ENCODE results near the gene CSRNP3.

Gene CSRNP3

DNA sequence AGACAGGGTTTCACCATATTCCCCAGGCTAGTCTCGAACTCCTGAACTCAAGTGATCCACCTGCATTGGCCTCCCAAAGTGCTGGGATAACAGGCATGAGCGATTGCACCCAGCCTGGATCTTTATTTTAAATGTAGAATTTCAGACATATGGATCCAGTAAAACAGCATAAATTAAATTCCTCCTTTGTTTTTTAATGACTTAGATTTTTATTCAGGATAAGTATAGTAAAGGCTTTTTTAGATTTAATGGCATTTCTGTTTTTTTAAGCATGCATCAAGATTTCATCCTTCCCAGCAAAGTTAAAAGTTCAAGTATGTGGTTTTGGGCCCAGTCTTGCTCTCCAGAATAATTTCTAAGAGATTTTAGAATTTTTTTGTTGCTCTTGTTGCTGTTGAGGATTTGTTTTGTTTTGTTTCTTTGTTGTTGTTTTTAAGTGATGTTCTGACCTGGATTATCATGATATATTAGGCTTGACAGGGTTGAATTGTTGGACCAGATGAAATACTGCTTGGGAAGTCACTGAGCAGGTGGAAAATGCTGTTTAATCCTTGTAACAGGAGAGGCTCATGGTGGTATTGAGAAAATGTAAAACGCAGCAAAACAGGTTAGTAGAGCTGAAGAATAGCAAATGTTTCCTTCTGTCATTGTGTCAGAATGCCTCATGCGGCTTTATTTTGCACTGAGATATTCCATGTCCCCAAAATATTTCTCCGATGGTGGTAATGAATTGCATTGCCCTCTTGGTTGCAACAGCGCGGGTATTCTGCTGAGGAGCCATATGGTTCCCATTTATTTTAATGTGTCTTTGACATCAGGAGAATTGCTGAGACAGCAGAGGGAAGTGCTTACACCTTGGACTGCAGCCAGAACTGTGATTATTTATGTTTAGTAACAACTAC lies 176.7 kb downstream of the CSRNP3 start:
- Mint-ChIP-seq H3K27me3 (ENCODE audit: low read depth, poor library complexity) (no peaks in the 10 kb centered on the region), H3K4me3 (peak overlapping the region; percentile 10), H3K4me1 (peaks cover 57% of the 10 kb centered on the region), H3K9me3 (peaks cover 36% of the 10 kb centered on the region), H3K27ac (peak overlapping the region; percentile 96), H3K36me3 (ENCODE audit: low read depth) (peaks cover 55% of the 10 kb centered on the region)
- TF ChIP-seq, protein P1, sequence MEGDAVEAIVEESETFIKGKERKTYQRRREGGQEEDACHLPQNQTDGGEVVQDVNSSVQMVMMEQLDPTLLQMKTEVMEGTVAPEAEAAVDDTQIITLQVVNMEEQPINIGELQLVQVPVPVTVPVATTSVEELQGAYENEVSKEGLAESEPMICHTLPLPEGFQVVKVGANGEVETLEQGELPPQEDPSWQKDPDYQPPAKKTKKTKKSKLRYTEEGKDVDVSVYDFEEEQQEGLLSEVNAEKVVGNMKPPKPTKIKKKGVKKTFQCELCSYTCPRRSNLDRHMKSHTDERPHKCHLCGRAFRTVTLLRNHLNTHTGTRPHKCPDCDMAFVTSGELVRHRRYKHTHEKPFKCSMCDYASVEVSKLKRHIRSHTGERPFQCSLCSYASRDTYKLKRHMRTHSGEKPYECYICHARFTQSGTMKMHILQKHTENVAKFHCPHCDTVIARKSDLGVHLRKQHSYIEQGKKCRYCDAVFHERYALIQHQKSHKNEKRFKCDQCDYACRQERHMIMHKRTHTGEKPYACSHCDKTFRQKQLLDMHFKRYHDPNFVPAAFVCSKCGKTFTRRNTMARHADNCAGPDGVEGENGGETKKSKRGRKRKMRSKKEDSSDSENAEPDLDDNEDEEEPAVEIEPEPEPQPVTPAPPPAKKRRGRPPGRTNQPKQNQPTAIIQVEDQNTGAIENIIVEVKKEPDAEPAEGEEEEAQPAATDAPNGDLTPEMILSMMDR (IDR thresholded peaks at IDR 0.05): no peak
- peak; percentile 24 for DNase-seq

DNA sequence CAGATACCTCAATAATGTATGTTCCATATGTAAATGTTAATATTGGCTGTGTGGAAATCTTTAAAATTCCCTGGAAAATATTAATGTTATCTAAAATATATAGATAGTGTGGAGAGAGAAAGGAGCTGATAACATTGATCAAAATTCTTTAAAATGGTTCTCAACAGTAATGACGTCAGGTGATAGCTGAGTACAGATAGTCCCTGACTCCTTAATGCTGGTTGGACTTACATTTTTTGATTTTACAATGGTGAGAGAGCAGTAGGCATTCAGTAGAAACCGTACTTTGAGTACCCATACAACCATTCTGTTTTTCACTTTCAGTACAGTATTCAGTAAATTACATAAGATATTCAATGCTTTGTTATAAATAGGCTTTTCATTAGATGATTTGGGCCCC lies 177.9 kb downstream of the CSRNP3 start:
- H3K4me3 Mint-ChIP-seq: peak overlapping the region; percentile 45
- peaks cover 48% of the 10 kb centered on the region for H3K4me1 Mint-ChIP-seq
- DNase-seq: no peak
- H3K27me3 Mint-ChIP-seq (ENCODE audit: low read depth, poor library complexity): no peaks in the 10 kb centered on the region
- TF ChIP-seq, protein P1 (IDR thresholded peaks at IDR 0.05): no peak
- peaks cover 53% of the 10 kb centered on the region for H3K36me3 Mint-ChIP-seq (ENCODE audit: low read depth)
- peak overlapping the region; percentile 90 for H3K27ac Mint-ChIP-seq
- H3K9me3 Mint-ChIP-seq: peaks cover 30% of the 10 kb centered on the region

DNA sequence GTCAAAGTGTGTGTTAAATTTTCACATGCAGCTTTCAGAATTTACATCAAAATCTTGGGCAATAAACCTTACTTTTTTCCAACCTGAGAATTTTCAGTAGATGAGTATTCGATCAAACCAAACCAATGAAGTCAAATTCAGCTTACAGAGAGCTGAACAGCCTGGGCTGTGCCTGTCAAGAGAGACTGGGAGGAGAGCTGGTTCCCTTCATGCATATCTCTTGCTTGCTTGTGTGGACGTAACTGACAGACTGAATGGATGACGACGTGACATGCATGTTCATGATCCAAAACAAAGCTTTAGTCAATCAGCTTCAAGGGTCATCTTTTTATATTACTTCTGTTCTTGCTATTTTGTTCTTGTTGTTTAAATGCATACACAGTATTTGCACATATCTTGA lies 179.3 kb downstream of the CSRNP3 start:
- Mint-ChIP-seq H3K36me3 (ENCODE audit: low read depth) (peaks cover 49% of the 10 kb centered on the region), H3K9me3 (peaks cover 17% of the 10 kb centered on the region), H3K4me1 (peaks cover 52% of the 10 kb centered on the region), H3K4me3 (no peak overlapping the region), H3K27ac (no peak overlapping the region), H3K27me3 (ENCODE audit: low read depth, poor library complexity) (no peaks in the 10 kb centered on the region)
- DNase-seq: no peak
- TF ChIP-seq, protein P1 (IDR thresholded peaks at IDR 0.05): no peak

DNA sequence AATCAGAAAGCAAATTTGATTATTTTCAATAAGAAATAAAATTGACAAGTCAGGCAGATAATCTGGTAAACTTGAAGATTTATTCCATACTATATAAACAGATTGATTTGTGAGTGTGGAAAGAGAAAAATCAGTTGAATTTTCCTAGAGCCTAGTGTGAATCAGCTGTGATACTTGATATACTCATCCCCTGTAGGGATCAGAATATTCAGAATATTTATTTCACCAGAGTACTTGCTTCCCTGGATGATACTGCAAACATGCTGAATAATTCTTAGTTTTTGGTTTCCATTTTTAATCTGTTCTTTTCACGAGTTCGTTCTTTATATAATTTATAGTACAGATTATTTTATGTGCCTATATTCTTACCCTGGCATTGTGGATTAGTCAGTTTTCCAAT lies 181.7 kb downstream of the CSRNP3 start:
- TF ChIP-seq, protein P1 (IDR thresholded peaks at IDR 0.05): no peak
- H3K36me3 Mint-ChIP-seq (ENCODE audit: low read depth): peaks cover 51% of the 10 kb centered on the region
- no peaks in the 10 kb centered on the region for H3K27me3 Mint-ChIP-seq (ENCODE audit: low read depth, poor library complexity)
- DNase-seq: no peak
- no peaks in the 10 kb centered on the region for H3K9me3 Mint-ChIP-seq
- peaks cover 42% of the 10 kb centered on the region for H3K4me1 Mint-ChIP-seq
- no peak overlapping the region for H3K4me3 Mint-ChIP-seq
- no peak overlapping the region for H3K27ac Mint-ChIP-seq

DNA sequence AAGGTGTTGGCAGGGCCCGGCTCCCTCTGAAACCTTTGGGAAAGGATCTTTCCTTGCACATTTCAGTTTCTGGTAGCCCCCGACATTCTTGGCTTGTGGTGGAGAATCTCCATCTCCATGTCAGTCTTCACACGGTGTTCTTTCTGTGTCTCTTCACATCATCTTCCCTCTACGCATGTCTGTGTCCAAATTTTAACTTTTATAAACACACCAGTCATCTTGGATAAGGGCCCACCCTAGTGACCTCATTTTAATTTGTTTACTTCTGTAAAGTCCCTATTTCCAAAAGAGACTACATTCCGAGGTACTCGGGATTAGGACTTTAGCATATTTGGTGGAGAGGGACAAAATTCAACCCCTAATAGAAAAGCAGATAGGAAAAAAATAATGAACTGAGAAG lies 186.2 kb downstream of the CSRNP3 start:
- peak overlapping the region; percentile 73 for H3K27ac Mint-ChIP-seq
- no peaks in the 10 kb centered on the region for H3K27me3 Mint-ChIP-seq (ENCODE audit: low read depth, poor library complexity)
- DNase-seq: no peak
- no peak overlapping the region for H3K4me3 Mint-ChIP-seq
- H3K4me1 Mint-ChIP-seq: peaks cover 21% of the 10 kb centered on the region
- no peaks in the 10 kb centered on the region for H3K9me3 Mint-ChIP-seq
- TF ChIP-seq, protein P1 (IDR thresholded peaks at IDR 0.05): no peak
- H3K36me3 Mint-ChIP-seq (ENCODE audit: low read depth): peaks cover 83% of the 10 kb centered on the region

GRCh38 chr2:165660361-165660760 lies 190.9 kb downstream of the CSRNP3 start:
- peaks cover 17% of the 10 kb centered on the region for H3K4me1 Mint-ChIP-seq
- no peak overlapping the region for H3K4me3 Mint-ChIP-seq
- TF ChIP-seq, protein P1 (IDR thresholded peaks at IDR 0.05): no peak
- peaks cover 86% of the 10 kb centered on the region for H3K36me3 Mint-ChIP-seq (ENCODE audit: low read depth)
- H3K27ac Mint-ChIP-seq: no peak overlapping the region
- DNase-seq: no peak
- no peaks in the 10 kb centered on the region for H3K27me3 Mint-ChIP-seq (ENCODE audit: low read depth, poor library complexity)
- H3K9me3 Mint-ChIP-seq: no peaks in the 10 kb centered on the region

Measured in nephron progenitor cell (in vitro differentiated cells).